C4-2B (cell line): ENCODE results near the gene DNAJC1.

Source experiments
- CTCF ChIP-seq: fragments of 450-650 bp; conservative IDR thresholded peaks from 2 replicates; pipeline ENCODE4 v1.5.1; 2017; ENCODE audit warnings: mild to moderate bottlenecking
- ZFX ChIP-seq: fragments of 450-650 bp; IDR thresholded peaks from 2 replicates; pipeline ENCODE4 v1.6.1; 2017

DNA sequence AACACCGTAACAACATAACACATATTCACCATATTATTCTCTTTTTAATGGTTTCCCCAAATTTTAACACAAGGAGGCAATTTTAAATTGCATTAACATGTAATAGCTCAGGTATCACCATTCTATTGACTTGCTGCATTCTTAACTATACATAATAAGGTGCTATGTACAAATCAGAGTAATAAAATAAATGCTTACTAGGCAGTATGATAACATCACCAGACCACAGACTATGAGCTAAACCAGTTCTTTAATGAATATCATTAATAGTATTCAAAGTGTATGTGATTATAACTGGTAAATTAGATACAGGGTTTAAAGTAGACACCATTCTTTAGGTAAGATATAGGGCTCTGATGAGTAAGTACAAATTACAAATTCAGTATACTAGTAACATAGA is 226.6 kb downstream of the DNAJC1 start:
- no peak for TF ChIP-seq CTCF
- no peak for TF ChIP-seq ZFX
